HuH-7 (cell line): ENCODE results near the gene FADD.

Experiments
- DNase-seq: peaks from one replicate; pipeline ENCODE4 v3.0.0; 2011; ENCODE audit warnings: low spot score

Gene FADD, protein sequence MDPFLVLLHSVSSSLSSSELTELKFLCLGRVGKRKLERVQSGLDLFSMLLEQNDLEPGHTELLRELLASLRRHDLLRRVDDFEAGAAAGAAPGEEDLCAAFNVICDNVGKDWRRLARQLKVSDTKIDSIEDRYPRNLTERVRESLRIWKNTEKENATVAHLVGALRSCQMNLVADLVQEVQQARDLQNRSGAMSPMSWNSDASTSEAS

DNA sequence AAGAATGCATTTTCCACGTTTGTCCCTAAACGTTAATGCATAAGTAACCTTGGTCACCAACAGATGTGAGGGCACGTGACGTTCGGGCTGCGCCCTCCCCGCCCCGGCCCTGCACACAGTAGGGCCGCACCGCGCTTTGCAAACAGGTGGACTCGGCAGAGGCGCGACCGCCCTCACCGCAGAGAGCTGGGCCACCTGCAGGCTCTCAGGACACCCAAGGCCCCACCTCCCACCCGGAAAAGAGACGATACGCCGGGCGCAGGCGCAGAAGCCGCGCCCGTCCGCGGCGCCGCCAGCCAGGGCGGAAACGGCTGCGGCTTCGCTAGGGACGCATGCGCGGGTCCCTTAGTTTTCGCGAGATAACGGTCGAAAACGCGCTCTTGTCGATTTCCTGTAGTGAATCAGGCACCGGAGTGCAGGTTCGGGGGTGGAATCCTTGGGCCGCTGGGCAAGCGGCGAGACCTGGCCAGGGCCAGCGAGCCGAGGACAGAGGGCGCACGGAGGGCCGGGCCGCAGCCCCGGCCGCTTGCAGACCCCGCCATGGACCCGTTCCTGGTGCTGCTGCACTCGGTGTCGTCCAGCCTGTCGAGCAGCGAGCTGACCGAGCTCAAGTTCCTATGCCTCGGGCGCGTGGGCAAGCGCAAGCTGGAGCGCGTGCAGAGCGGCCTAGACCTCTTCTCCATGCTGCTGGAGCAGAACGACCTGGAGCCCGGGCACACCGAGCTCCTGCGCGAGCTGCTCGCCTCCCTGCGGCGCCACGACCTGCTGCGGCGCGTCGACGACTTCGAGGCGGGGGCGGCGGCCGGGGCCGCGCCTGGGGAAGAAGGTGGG, at the start of gene FADD:
Gene FADD, plus strand, starts transcription at position 377 of the 831 bp plus-strand sequence. Its CDS starts 164 bp downstream, at position 541.
- peak; percentile 98 for DNase-seq

DNA sequence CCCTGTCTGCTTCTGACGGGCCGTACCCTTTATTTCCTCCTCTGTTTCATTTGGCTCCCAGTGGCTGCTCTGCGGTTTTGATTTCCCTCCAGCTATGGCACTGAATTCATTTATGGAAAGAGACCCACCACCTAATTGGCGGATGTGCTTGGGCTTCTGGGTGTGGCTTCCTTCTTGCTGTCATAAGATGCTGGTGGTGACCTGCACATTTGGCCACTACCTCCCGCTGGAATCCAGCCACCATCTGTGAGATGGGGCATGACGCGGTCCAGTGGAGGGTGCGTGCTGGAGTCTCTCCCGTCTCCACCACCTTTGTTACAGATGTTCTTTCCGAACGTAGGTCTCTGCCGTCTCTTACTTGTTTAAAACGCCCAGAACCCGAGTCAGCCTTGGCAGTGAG, 47.7 kb upstream of the FADD start:
- no peak for DNase-seq

- no peak for DNase-seq
Measured at GRCh38 chr11:70156291-70157037, 46.6 kb upstream of the FADD start.

DNA sequence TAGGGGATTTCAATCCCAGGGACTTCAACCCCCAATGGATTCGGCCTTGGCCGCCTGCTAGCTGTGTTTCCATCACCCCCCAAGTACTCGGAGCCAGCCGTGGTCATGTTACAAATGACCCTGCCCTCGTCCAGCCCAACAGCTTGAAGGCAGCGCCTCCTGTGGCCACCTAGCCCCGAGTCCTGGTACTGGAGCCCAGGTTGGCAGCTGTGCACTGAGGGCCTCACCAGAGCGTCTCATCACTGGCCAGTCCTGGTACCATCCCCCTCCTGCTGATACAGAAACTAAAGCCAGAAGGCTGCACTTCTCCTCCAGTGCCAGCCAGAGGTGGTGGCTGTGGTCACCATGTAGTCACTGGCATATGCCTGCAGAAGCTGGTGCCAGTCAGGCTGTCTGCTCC, 44.9 kb upstream of the FADD start:
- peak; percentile 93 for DNase-seq

DNA sequence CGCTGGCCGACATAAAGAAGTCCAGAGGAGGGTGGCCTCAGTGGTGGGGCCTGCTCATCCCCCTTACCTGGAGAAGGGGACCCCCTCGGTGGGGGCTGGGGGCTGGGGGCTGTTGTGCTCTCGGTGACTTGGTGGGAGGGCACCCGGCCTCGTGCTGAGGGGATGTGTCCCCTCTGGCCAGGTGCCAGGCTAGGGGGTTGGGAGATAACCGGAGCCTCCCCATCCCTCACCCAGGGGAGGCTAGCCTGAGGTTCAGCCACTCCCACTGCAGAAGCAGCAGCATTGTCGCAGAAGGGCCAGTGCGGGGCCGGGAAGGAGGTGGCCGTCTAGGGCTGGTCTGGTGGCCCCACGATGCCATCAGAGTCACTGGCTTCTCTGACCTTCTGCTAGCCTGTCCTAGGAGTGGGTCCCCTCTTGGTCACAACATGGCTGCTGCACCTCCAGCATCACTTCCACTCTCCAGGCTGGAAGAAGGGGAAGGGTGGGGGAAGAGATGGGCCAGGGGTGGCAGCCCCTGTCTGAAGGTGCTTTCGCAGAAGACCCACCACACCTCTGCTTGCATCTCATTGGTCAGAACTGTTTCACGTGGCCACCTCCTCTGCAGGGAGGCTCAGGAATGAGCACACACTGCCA, 44.2 kb upstream of the FADD start:
- no peak for DNase-seq

GRCh38 chr11:70159627-70160570, 43.2 kb upstream of the FADD start:
- no peak for DNase-seq

GRCh38 chr11:70161043-70161625, 42.0 kb upstream of the FADD start:
- no peak for DNase-seq

DNA sequence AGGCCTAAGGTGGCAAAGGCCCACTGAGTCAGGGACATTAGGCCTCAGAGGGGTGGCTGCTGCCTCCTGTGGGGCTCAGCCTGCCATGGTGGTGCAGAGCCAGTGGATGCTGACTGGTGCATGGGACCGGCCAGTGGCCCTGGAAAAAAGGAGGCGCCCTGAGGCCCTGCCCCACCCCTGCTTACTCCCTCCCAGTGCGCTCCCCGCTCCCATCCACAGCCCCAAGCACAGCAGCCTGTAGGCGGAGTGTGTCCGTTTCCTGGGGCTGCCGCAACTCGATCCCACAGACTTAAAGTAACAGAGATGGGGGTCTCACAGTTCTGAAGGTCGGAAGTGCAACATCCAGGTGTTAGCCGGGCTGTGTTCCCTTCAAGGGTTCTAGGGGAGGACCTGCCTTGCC, 38.4 kb upstream of the FADD start:
- DNase-seq, result no peak

DNA sequence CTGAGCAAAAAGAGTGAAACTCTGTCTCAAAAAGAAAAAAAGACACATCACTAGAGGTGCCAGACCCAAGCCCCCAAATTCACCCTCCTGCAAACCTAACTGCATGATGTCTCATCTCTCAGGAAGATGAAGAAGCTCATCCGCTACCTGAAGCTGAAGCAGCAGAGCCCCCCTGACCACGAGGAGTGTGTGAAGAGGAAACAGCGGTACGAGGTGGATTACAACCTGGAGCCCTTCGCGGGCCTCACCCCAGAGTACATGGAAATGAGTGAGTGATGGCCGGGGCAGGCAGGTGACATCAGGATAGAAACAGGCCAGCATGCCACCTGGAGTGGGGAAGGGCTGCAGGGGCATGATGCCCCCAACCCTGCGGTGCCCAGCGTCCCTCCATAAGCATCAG, 36.0 kb upstream of the FADD start:
- DNase-seq, result no peak

GRCh38 chr11:70167723-70168404, 35.2 kb upstream of the FADD start:
- no peak for DNase-seq

DNA sequence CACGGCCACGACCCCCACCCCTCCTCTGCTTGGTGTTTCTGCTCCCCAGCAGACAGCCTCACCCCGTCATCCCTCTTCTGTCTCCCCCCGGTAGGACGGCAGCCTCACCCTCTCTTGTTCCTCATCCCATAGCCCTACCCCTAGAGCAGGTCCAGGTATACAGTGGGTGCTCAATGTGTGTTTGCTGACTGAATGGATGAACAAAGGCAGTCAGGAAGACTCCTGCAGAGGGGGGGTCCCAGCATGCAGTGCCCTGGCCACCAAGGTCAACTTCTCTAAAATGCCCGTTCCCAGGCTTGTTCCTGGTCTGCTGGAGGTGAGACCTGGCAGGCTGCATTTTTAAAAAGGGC, 34.7 kb upstream of the FADD start:
- DNase-seq, result no peak

GRCh38 chr11:70169127-70169526, 34.0 kb upstream of the FADD start:
- DNase-seq, result no peak

DNA sequence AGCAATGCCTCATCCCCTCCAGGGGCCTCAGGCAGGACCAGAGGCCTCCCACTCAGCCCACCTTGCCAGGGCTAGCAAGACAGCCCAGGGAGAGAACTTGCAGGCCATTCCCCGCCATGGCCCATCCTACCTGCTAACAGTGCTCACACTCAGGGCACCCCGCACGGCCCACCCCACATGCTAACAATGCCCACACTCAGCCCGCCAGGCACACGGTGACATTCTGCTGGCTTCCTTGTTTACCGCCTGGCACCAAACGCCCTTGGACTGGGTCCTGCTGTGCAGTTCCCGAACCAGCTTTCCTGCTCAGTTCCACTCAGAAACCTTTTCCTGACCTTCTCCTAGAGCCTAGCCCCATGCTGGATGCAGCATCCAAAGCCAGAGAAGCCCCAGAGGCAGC, 33.5 kb upstream of the FADD start:
- DNase-seq, result no peak

- DNase-seq, result no peak
Measured at GRCh38 chr11:70170596-70171210, 32.4 kb upstream of the FADD start.

DNA sequence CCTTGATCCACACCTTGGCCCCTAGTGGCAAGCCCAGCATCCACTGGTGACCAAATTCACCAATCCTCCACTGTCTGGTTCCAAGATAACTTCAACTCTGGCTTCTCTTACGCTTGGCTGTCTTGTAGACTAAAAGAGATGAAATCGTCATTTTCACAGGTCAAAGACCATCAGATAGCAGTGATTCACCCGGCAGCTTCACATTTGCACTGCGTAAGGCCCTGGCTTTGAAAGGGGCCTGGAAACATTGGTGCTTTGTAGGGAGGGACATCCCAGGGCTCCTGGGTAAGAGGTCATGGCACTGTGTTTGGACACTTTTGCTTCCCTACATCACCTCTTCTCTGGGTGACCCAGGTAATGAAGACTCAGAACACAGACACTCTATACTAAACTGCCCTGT, 30.1 kb upstream of the FADD start:
- DNase-seq, result peak; percentile 67

DNA sequence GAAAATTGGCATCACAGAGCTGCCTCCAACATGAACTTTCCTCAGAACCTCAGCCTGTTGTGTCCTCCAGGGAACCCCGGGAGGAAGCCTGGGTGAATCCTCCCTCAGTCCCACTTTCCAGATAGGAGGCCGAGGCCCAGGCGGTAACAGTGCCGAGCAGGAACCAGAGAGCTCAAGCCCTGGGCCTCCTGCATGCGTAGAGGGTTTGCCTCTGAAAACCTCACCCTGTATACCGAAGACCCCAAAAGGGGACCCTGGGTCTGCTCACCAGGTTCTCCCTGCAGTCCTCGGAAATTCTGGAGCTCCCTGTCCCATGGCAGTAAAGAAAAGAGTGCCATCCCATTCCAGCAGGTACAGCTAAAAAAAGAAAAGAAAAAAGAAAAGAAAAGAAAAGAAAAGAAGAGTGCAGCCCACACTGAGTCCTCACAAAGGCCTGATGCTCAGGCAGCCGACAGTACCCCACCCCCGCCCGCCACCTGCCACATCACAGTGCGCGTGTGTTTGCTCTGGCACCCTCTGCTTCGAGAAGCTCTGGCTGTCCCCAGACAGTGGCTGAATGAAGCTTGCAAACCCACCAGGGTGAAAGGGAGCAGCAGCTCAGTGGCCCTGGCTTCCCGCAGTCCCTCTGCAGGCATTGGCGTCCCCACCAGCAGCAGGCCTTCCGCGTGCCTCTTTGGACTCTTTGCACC, 28.4 kb upstream of the FADD start:
- no peak for DNase-seq

DNA sequence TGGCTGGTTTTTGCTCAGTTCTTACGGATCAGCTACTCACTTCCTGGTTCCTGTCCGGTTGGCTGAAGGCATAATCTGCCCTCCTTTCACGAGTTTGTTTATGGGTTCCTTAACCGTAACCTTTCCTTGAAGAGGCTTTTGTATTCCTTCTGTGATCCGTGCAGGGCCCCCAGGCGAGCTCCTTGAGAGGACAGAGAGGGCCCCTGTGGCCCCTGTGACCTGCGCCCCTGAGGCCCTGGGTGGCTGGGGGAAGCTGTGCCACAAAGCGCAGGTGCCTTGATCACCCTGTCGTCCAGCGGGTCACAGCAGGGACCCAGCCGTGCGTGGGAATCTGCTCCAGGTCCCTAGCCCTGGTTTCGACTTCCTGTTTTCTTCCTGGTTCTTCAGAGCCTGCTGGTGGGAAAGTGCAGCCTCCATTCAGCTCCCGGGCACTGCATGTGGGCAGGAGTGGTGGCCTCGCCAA, 27.8 kb upstream of the FADD start:
- DNase-seq, result no peak

GRCh38 chr11:70176940-70177689, 26.0 kb upstream of the FADD start:
- peak; percentile 98 for DNase-seq

DNA sequence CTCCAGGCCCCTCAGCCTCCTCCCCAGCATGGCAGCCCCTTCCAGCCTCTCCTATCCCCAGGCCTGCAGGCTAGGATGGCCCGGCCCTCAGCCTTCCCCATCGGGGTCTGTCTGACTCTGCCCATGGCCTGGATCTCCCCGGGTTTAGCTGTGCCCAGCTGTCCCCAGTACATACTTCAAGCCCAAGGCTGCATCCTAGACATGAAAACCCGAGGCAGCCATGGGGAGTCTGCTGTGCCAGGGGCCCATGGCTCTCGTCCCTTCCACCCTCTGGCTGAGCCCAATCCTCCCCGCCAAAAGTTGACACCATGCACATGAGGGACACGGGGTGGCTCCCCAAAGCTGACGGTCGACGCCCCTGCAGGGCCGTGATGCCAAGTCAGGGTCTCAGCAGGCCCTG, 22.2 kb upstream of the FADD start:
- no peak for DNase-seq
